ENCODE measurements around the gene NKD2.
"Not testable (repeated sequence)": the region's sequence is repeated elsewhere in the genome, so short reads cannot be mapped to it uniquely, and the experiment has no call there.

Gene NKD2

GRCh38 chr5:1073239-1074102, 64.9 kb downstream of the NKD2 start:
- no peak for DNase-seq (ENCODE audit: low read depth in 2 of 2)

GRCh38 chr5:1074226-1074625, 65.6 kb downstream of the NKD2 start:
- no peak for DNase-seq (ENCODE audit: low read depth in 2 of 2)

- DNase-seq (ENCODE audit: low read depth in 2 of 2) = no peak
Measured at GRCh38 chr5:1074816-1075554, 66.4 kb downstream of the NKD2 start.

- DNase-seq (ENCODE audit: low read depth in 2 of 2) = no peak
Measured at GRCh38 chr5:1075555-1075881, 66.9 kb downstream of the NKD2 start.

GRCh38 chr5:1075931-1076330, 67.3 kb downstream of the NKD2 start:
- no peak for DNase-seq (ENCODE audit: low read depth in 2 of 2)

GRCh38 chr5:1076406-1076805, 67.8 kb downstream of the NKD2 start:
- no peak for DNase-seq (ENCODE audit: low read depth in 2 of 2)

- DNase-seq (ENCODE audit: low read depth in 2 of 2) = no peak
Measured at GRCh38 chr5:1077026-1077425, 68.4 kb downstream of the NKD2 start.

- DNase-seq (ENCODE audit: low read depth in 2 of 2) = no peak
Measured at GRCh38 chr5:1077491-1078020, 69.0 kb downstream of the NKD2 start.

- no peak for DNase-seq (ENCODE audit: low read depth in 2 of 2)
Measured at GRCh38 chr5:1078206-1078605, 69.6 kb downstream of the NKD2 start.

- no peak for DNase-seq (ENCODE audit: low read depth in 2 of 2)
Measured at GRCh38 chr5:1078851-1079250, 70.2 kb downstream of the NKD2 start.

GRCh38 chr5:1079486-1079885, 70.9 kb downstream of the NKD2 start:
- DNase-seq (ENCODE audit: low read depth in 2 of 2) = no peak

GRCh38 chr5:1079961-1080360, 71.4 kb downstream of the NKD2 start:
- DNase-seq (ENCODE audit: low read depth in 2 of 2) = no peak

GRCh38 chr5:1080432-1080831, 71.8 kb downstream of the NKD2 start:
- no peak for DNase-seq (ENCODE audit: low read depth in 2 of 2)

- no peak for DNase-seq (ENCODE audit: low read depth in 2 of 2)
Measured at GRCh38 chr5:1081519-1081918, 72.9 kb downstream of the NKD2 start.

- not testable (repeated sequence) for DNase-seq (ENCODE audit: low read depth in 2 of 2)
Measured at GRCh38 chr5:1083026-1083425, 74.4 kb downstream of the NKD2 start.

- DNase-seq (ENCODE audit: low read depth in 2 of 2) = no peak
Measured at GRCh38 chr5:1083823-1084605, 75.4 kb downstream of the NKD2 start.

GRCh38 chr5:1085391-1085790, 76.8 kb downstream of the NKD2 start:
- no peak for DNase-seq (ENCODE audit: low read depth in 2 of 2)

GRCh38 chr5:1086137-1086536, 77.5 kb downstream of the NKD2 start:
- DNase-seq (ENCODE audit: low read depth in 2 of 2) = no peak

- no peak for DNase-seq (ENCODE audit: low read depth in 2 of 2)
Measured at GRCh38 chr5:1086871-1087270, 78.3 kb downstream of the NKD2 start.

GRCh38 chr5:1087428-1087827, 78.8 kb downstream of the NKD2 start:
- no peak for DNase-seq (ENCODE audit: low read depth in 2 of 2)

GRCh38 chr5:1088031-1088430, 79.4 kb downstream of the NKD2 start:
- no peak for DNase-seq (ENCODE audit: low read depth in 2 of 2)
